Suppressor macrophage treated with lipopolysaccharide for 4 hours (primary cell): ENCODE measurements around the gene AGFG1.
A peak's percentile ranks its signal among the peaks of the same experiment; 100 is the strongest.

Experiments
- DNase-seq: peaks from one replicate; pipeline ENCODE4 v3.0.0-alpha.2; 2020

The AGFG1 gene

GRCh38 chr2:227462462-227462951, 9.4 kb upstream of the AGFG1 start:
- DNase-seq = no peak

- DNase-seq = no peak
These were observed 8.7 kb upstream of the AGFG1 start for GRCh38 chr2:227462972-227463931.

GRCh38 chr2:227464361-227464760, 7.6 kb upstream of the AGFG1 start:
- DNase-seq = no peak

- no peak for DNase-seq
These were observed 7.1 kb upstream of the AGFG1 start for GRCh38 chr2:227464851-227465250.

- no peak for DNase-seq
These were observed 4.9 kb upstream of the AGFG1 start for GRCh38 chr2:227466887-227467600.

GRCh38 chr2:227471412-227471811, 544 bp upstream of the AGFG1 start:
- no peak for DNase-seq

GRCh38 chr2:227472265-227473121, 537 bp downstream of the AGFG1 start:
- DNase-seq = peak; percentile 30

- DNase-seq = no peak
These were observed 1.1 kb downstream of the AGFG1 start for GRCh38 chr2:227473122-227473461.

- no peak for DNase-seq
These were observed 1.9 kb downstream of the AGFG1 start for GRCh38 chr2:227473806-227474205.

- no peak for DNase-seq
These were observed 2.5 kb downstream of the AGFG1 start for GRCh38 chr2:227474410-227474809.

- no peak for DNase-seq
These were observed 5.3 kb downstream of the AGFG1 start for GRCh38 chr2:227477291-227477690.

- peak; percentile 44 for DNase-seq
These were observed 8.0 kb downstream of the AGFG1 start for GRCh38 chr2:227479865-227480475.

GRCh38 chr2:227480528-227480927, 8.6 kb downstream of the AGFG1 start:
- DNase-seq = no peak

GRCh38 chr2:227482638-227483340, 10.8 kb downstream of the AGFG1 start:
- DNase-seq = peak; percentile 66

- no peak for DNase-seq
These were observed 13.5 kb downstream of the AGFG1 start for GRCh38 chr2:227485429-227485828.

- DNase-seq = no peak
These were observed 14.7 kb downstream of the AGFG1 start for GRCh38 chr2:227486688-227487087.

GRCh38 chr2:227488045-227488444, 16.1 kb downstream of the AGFG1 start:
- no peak for DNase-seq

- DNase-seq = no peak
These were observed 19.4 kb downstream of the AGFG1 start for GRCh38 chr2:227491386-227491785.

GRCh38 chr2:227493524-227493923, 21.6 kb downstream of the AGFG1 start:
- no peak for DNase-seq

- DNase-seq = no peak
These were observed 25.2 kb downstream of the AGFG1 start for GRCh38 chr2:227497158-227497557.

- DNase-seq = no peak
These were observed 27.8 kb downstream of the AGFG1 start for GRCh38 chr2:227499627-227500300.
